ENCODE data around the gene GALNT2.

Gene GALNT2

DNA sequence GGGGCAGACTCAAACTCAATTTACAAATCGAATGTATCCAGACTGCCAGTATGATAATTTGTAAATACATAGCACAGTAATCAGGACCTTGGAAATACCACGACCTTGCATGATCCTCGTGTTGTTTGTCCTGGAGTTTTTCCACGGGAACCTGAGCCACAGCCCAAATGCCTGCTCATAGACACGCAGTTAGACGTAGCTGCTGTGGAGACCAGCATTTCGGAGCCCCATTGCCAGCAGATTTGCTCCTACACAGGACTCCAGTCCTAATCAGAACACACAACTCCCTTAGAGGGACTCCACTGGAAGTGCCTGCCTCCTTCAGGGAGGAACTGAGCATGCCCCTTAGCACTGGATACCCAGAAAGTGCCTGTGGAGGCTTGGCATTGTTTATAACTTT, 163.2 kb downstream of the GALNT2 start:
- TF ChIP-seq, protein P1, sequence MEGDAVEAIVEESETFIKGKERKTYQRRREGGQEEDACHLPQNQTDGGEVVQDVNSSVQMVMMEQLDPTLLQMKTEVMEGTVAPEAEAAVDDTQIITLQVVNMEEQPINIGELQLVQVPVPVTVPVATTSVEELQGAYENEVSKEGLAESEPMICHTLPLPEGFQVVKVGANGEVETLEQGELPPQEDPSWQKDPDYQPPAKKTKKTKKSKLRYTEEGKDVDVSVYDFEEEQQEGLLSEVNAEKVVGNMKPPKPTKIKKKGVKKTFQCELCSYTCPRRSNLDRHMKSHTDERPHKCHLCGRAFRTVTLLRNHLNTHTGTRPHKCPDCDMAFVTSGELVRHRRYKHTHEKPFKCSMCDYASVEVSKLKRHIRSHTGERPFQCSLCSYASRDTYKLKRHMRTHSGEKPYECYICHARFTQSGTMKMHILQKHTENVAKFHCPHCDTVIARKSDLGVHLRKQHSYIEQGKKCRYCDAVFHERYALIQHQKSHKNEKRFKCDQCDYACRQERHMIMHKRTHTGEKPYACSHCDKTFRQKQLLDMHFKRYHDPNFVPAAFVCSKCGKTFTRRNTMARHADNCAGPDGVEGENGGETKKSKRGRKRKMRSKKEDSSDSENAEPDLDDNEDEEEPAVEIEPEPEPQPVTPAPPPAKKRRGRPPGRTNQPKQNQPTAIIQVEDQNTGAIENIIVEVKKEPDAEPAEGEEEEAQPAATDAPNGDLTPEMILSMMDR (IDR thresholded peaks at IDR 0.05; ENCODE audit: borderline replicate concordance, extremely low read depth, low read length, poor library complexity, severe bottlenecking), result no peak
- TF ChIP-seq EZH2 (IDR thresholded peaks at IDR 0.05; ENCODE audit: borderline replicate concordance, low read depth, low read length, severe bottlenecking), result no peak
- peaks cover 97% of the 10 kb centered on the region for H3K79me2 ChIP-seq (ENCODE audit: insufficient read depth, low read length)
- H3K27ac ChIP-seq (ENCODE audit: low read length), result no peak overlapping the region
- H4K20me1 ChIP-seq (ENCODE audit: insufficient read depth, low read length), result peaks cover 77% of the 10 kb centered on the region
- DNase-seq (no peak), ATAC-seq (ENCODE audit: insufficient read depth, low read depth) (no peak)
- no peak overlapping the region for H3K4me2 ChIP-seq (ENCODE audit: insufficient read depth, low read length)
- no peaks in the 10 kb centered on the region for H3K4me1 ChIP-seq (ENCODE audit: insufficient read depth, low read length)
- no peak overlapping the region for H2AFZ ChIP-seq (ENCODE audit: low read depth, low read length)
- no peaks in the 10 kb centered on the region for H3K9me3 ChIP-seq (ENCODE audit: insufficient read depth, low read length, severe bottlenecking)
- no peak overlapping the region for H3K9ac ChIP-seq (ENCODE audit: low read depth, low read length)
- H3K4me3 ChIP-seq (ENCODE audit: low read depth in 1 of 2, low read length in 2 of 2), result no peak overlapping the region
- no peaks in the 10 kb centered on the region for H3K27me3 ChIP-seq (ENCODE audit: insufficient read depth, low read length, poor library complexity)
- H3K36me3 ChIP-seq (ENCODE audit: insufficient read depth, low read length), result peaks cover 78% of the 10 kb centered on the region

DNA sequence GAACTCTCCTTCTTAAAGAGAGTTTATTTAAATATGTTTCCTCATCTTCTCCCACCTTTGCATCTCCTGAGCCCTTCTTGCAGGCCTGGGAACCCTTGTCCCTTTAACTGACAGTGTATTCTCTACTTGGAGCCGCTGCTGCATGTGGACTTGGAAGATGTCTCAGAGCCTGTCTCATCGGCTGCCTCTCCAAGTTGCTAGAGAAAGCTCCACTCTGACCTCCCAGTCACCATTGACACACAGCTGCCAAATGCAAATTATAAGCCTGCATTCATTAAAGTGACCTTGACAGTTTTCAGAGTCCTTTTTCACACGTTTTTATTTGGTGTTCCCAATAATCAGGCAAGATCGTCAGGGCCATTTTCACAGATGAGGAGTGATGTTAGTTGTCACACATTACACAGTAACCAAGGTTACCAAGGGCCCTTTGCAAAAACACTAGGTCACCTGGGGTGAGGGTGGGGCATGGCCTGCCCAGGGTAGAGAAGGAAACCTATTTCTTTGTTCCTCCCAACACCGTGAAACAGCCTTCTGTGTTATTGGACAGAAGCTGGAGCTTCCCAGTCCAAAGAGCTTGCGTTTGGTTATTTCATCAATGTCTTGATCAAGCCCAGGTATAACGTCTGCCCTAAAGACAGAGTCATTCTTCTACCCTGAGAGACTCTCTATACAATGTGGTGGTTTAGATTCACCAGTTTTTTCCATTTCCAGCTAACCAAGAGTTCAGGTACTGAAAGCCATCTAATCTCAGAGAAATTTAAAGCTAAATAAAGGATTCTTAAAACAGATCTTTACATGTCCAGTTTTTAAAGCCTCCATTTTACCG, 164.1 kb downstream of the GALNT2 start:
- Histone ChIP-seq H3K9ac (ENCODE audit: low read depth, low read length) (no peak overlapping the region), H4K20me1 (ENCODE audit: insufficient read depth, low read length) (peaks cover 77% of the 10 kb centered on the region), H3K27me3 (ENCODE audit: insufficient read depth, low read length, poor library complexity) (no peaks in the 10 kb centered on the region), H3K4me1 (ENCODE audit: insufficient read depth, low read length) (no peaks in the 10 kb centered on the region), H3K4me2 (ENCODE audit: insufficient read depth, low read length) (no peak overlapping the region), H3K79me2 (ENCODE audit: insufficient read depth, low read length) (peaks cover 97% of the 10 kb centered on the region), H2AFZ (ENCODE audit: low read depth, low read length) (no peak overlapping the region), H3K27ac (ENCODE audit: low read length) (no peak overlapping the region), H3K9me3 (ENCODE audit: insufficient read depth, low read length, severe bottlenecking) (no peaks in the 10 kb centered on the region), H3K4me3 (ENCODE audit: low read depth in 1 of 2, low read length in 2 of 2) (no peak overlapping the region), H3K36me3 (ENCODE audit: insufficient read depth, low read length) (peaks cover 78% of the 10 kb centered on the region)
- DNase-seq, result no peak
- ATAC-seq (ENCODE audit: insufficient read depth, low read depth), result no peak
- no peak for TF ChIP-seq EZH2 (IDR thresholded peaks at IDR 0.05; ENCODE audit: borderline replicate concordance, low read depth, low read length, severe bottlenecking)
- TF ChIP-seq, protein P1 (IDR thresholded peaks at IDR 0.05; ENCODE audit: borderline replicate concordance, extremely low read depth, low read length, poor library complexity, severe bottlenecking), result no peak

DNA sequence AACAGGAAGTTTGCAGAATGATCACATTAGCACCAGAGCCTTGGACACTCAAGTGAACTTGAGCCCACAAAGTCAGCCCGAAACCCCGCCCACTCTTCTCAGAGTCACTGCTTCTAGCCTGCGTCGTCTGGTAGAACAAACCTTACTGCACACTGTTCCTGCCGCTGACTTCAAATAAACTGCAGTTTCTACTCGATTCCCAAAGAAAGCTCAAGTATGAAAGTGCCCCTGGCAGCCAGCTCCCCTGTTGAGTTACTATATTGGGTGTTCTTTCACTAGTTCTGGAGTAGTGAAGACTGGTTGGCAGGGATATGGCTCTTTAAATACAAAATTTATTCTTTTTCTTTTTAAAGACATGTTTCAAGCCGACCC, 164.7 kb downstream of the GALNT2 start:
- no peak for DNase-seq
- Histone ChIP-seq H2AFZ (ENCODE audit: low read depth, low read length) (no peak overlapping the region), H3K36me3 (ENCODE audit: insufficient read depth, low read length) (peaks cover 78% of the 10 kb centered on the region), H3K9ac (ENCODE audit: low read depth, low read length) (no peak overlapping the region), H3K4me3 (ENCODE audit: low read depth in 1 of 2, low read length in 2 of 2) (no peak overlapping the region), H3K79me2 (ENCODE audit: insufficient read depth, low read length) (peaks cover 96% of the 10 kb centered on the region), H3K27ac (ENCODE audit: low read length) (no peak overlapping the region), H3K9me3 (ENCODE audit: insufficient read depth, low read length, severe bottlenecking) (no peaks in the 10 kb centered on the region), H4K20me1 (ENCODE audit: insufficient read depth, low read length) (peaks cover 74% of the 10 kb centered on the region), H3K4me1 (ENCODE audit: insufficient read depth, low read length) (no peaks in the 10 kb centered on the region), H3K4me2 (ENCODE audit: insufficient read depth, low read length) (no peak overlapping the region), H3K27me3 (ENCODE audit: insufficient read depth, low read length, poor library complexity) (no peaks in the 10 kb centered on the region)
- no peak for ATAC-seq (ENCODE audit: insufficient read depth, low read depth)
- TF ChIP-seq, protein P1 (IDR thresholded peaks at IDR 0.05; ENCODE audit: borderline replicate concordance, extremely low read depth, low read length, poor library complexity, severe bottlenecking), result no peak
- no peak for TF ChIP-seq EZH2 (IDR thresholded peaks at IDR 0.05; ENCODE audit: borderline replicate concordance, low read depth, low read length, severe bottlenecking)

Measured in DND-41 (cell line).